Heart right ventricle (tissue), 16 donors: ENCODE measurements around the gene SPINK13. TPM values are rescaled to one million over a fixed set of nuclear protein-coding genes. Genes with fewer than 3 reads are reported as not detected.

Experiments used
- ATAC-seq, 8 donors: fragments of 200-7000 bp; cut with Tn5 transposase; one replicate each; pipeline ENCODE4 v1.9.1; 2020; ENCODE audit warnings: mild to moderate bottlenecking in 8 of 8, moderate library complexity in 8 of 8, moderate number of reproducible peaks in 1 of 8
- DNase-seq, 2 donors: peaks; one replicate each; pipeline ENCODE4 v3.0.0-alpha.2; 2020
- H3K27ac ChIP-seq, 10 donors: fragments of 200-600 bp; sonication (generic) in 2 of 10; one replicate each; pipeline versions ENCODE4 v1.5.0 to v1.8.0; 2020 to 2022; ENCODE audit warnings: mild to moderate bottlenecking in 3 of 10
- H3K27me3 ChIP-seq, 7 donors: fragments of 200-600 bp; one replicate each; pipeline ENCODE4 v1.8.0; 2021 to 2022; ENCODE audit warnings: mild to moderate bottlenecking in 2 of 7
- H3K36me3 ChIP-seq, 9 donors: fragments of 200-600 bp; sonication (generic) in 1 of 9; one replicate each; pipeline versions ENCODE4 v1.5.0 to v1.8.0; 2020 to 2022; ENCODE audit warnings: mild to moderate bottlenecking in 2 of 9
- H3K4me1 ChIP-seq, 9 donors: fragments of 200-600 bp; sonication (generic) in 1 of 9; one replicate each; pipeline versions ENCODE4 v1.5.0 to v1.8.0; 2020 to 2022; ENCODE audit warnings: mild to moderate bottlenecking in 4 of 9
- H3K4me3 ChIP-seq, 10 donors: fragments of 200-600 bp; sonication (generic) in 2 of 10; one replicate each; pipeline versions ENCODE4 v1.5.0 to v1.8.0; 2020 to 2022; ENCODE audit warnings: mild to moderate bottlenecking in 7 of 10, moderate library complexity in 2 of 10
- H3K9me3 ChIP-seq, 11 donors: fragments of 200-600 bp in 10 of 11; sonication (generic) in 2 of 11; one replicate each; pipeline versions ENCODE4 v1.5.0 to v1.8.0; 2013 to 2022; ENCODE audit warnings: mild to moderate bottlenecking in 2 of 11, control low read depth in 1 of 11, moderate library complexity in 1 of 11
- WGBS, 2 donors: extraction: QIAGEN DNeasy Blood & Tissue Kit; methylation state at CpG; one replicate each; pipeline ENCODE4 v1.1.7; 2013; ENCODE audit warnings: inconsistent platforms in 1 of 2; 5-methylcytosine and 5-hydroxymethylcytosine counted together
- intact Hi-C, 10 donors: fragments of 100-400 bp; cut with DNase I; formaldehyde crosslinking; loops; one replicate each; pipeline versions ENCODE4 v1.11.1 to v1.14.2; 2022
- polyA plus RNA-seq, 2 donors: library from polyadenylated mRNA; stranded (reverse); fragments of 200-250 nt; gene quantifications; one replicate each; pipeline ENCODE4 v1.2.3, GENCODE V29; 2013
- total RNA-seq, 10 donors: library from RNA; stranded (reverse); fragmentation: NEBNext Ultra II Directional in 3 of 10; extraction: Animal tissue kit (Norgen Biotek cat#: 25700) in 3 of 10; gene quantifications; one replicate each; pipeline versions ENCODE4 v1.2.1 to v1.2.4, GENCODE V29; 2021 to 2023
- TF ChIP-seq, protein P1 (sequence below), 9 donors: fragments of 200-600 bp; sonication (generic) in 2 of 9; IDR thresholded peaks; one replicate each; pipeline versions ENCODE4 v1.5.0 to v1.8.0; 2021 to 2022; ENCODE audit warnings: antibody characterized with exemption in 9 of 9, mild to moderate bottlenecking in 5 of 9, moderate library complexity in 1 of 9
- donor health status: Arrhythmogenic right ventricular cardiomyopathy.
- donor health status: ischemic (EF 13 %, LVEDD 7.1; RV severe dilation, severe dysfunction).
- donor health status: healthy with polysubstance abuse.
- donor health status: DM: no; HTN: yes; CAD: no.
- donor health status: DM: no; HTN: no; CAD: no.
- donor health status: ischemic (EF 25% LVEDD 6.9; RV normal size, moderate dysfunction).
- donor health status: ischemic (EF 25% LVEDD 5.7; RV mildly dilated, moderate dysfunction).
- donor health status: healthy.
- donor health status: DM: yes; HTN: yes; CAD: no.
- donor health status: Ischemic cardiomyopathy.
- donor health status: ischemic (EF 35%, LVEDD 5.7; RV mildly dilated, moderate dysfunction).
- donor health status: nonischemic (EF 11% LVEDD 7.7; RV severe dilation, severe dysfunction).
- donor health status: DM: yes; HTN: yes; CAD: no.
- donor health status: PGD.
- donor health status: ischemic (EF 29% LVEDD 5.4; RV normal size, mild dysfunction).
- donor health status: nonischemic (EF 23%, LVEDD 6.1; RV moderate dilation, normal function).

The SPINK13 gene
- total and polyA plus RNA-seq, 12 donors = 0.32 TPM; not detected in 11

DNA sequence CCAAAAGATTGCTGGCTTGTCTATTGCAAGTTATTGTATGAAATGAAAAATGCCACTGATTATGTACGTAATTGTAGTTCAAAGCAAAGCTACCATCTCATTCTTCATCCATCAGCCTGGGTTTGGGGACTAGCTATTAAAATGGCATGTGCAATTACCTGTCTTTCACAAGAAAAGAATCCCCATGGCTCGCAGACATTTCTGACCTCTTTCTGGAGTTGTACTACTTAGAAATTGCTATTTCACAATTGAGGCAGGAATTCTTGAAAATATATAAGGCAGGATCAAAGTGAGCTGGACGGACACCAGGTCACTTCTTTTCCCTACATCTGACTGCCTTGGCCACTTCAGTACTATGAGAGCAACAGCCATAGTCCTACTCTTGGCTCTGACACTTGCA lies 66.7 kb downstream of the SPINK13 start, which contains the start of gene SPINK9:
SPINK9 (plus strand) TSS at position 301 of the 400 bp plus-strand sequence; CDS start at position 356, 55 bp downstream.
- no peaks in the 10 kb centered on the region for H3K27me3 ChIP-seq
- H3K4me1 ChIP-seq = no peaks in the 10 kb centered on the region
- H3K36me3 ChIP-seq = peaks cover 0 to 5% (median 0%) of the 10 kb centered on the region in 9 donors
- 97 to 99% methylated on average over 3 of the region's 3 CpGs for WGBS, 2 donors
- no peak within 1 kb of the TSS for H3K27ac ChIP-seq
- intact Hi-C loops = no loop called here
- no peak for DNase-seq
- H3K4me3 ChIP-seq = no peak within 1 kb of the TSS
- TF ChIP-seq, protein P1, sequence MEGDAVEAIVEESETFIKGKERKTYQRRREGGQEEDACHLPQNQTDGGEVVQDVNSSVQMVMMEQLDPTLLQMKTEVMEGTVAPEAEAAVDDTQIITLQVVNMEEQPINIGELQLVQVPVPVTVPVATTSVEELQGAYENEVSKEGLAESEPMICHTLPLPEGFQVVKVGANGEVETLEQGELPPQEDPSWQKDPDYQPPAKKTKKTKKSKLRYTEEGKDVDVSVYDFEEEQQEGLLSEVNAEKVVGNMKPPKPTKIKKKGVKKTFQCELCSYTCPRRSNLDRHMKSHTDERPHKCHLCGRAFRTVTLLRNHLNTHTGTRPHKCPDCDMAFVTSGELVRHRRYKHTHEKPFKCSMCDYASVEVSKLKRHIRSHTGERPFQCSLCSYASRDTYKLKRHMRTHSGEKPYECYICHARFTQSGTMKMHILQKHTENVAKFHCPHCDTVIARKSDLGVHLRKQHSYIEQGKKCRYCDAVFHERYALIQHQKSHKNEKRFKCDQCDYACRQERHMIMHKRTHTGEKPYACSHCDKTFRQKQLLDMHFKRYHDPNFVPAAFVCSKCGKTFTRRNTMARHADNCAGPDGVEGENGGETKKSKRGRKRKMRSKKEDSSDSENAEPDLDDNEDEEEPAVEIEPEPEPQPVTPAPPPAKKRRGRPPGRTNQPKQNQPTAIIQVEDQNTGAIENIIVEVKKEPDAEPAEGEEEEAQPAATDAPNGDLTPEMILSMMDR (IDR thresholded peaks at IDR 0.05) = no peak
- no peak for ATAC-seq
- H3K9me3 ChIP-seq = peaks cover 0 to 15% (median 0%) of the 10 kb centered on the region in 11 donors

Other genes with a start within 250 kb of the SPINK13 start
- 1 to 10 TPM in 1 of 10 donors, under 1 TPM in 8, not detected in 1; 0.07 to 1.2 (median 0.19) TPM for gene SPINK5, start 204.8 kb upstream of the SPINK13 start, total RNA-seq
- 1 to 10 TPM; 1.4 to 3.4 TPM for gene SPINK5, start 204.8 kb upstream of the SPINK13 start, polyA plus RNA-seq
- gene SPINK14, start 100.2 kb upstream of the SPINK13 start, total RNA-seq = not detected
- not detected for gene SPINK14, start 100.2 kb upstream of the SPINK13 start, polyA plus RNA-seq
- not detected for gene SPINK6, start 65.8 kb upstream of the SPINK13 start, total RNA-seq
- gene SPINK6, start 65.8 kb upstream of the SPINK13 start, polyA plus RNA-seq = not detected
- not detected for gene MARCOL, start 30.3 kb upstream of the SPINK13 start, total RNA-seq
- gene MARCOL, start 30.3 kb upstream of the SPINK13 start, polyA plus RNA-seq = not detected
- not detected for gene SPINK7, start 43.6 kb downstream of the SPINK13 start, total RNA-seq
- not detected for gene SPINK7, start 43.6 kb downstream of the SPINK13 start, polyA plus RNA-seq
- gene SPINK9, start 66.8 kb downstream of the SPINK13 start, total RNA-seq = under 1 TPM in 1 of 10 donors, not detected in 9; 0.57 TPM
- gene SPINK9, start 66.8 kb downstream of the SPINK13 start, polyA plus RNA-seq = not detected
- gene FBXO38, start 115.2 kb downstream of the SPINK13 start, total RNA-seq = 10 to 100 TPM; 31.7 to 66.4 (median 48.4) TPM
- 10 to 100 TPM; 10.2 to 15.0 TPM for gene FBXO38, start 115.2 kb downstream of the SPINK13 start, polyA plus RNA-seq